SJCRH30 (cell line): ENCODE data around the gene PRR18. TPM values are rescaled to one million over a fixed set of nuclear protein-coding genes. Genes with fewer than 3 reads are reported as not detected.
A peak's percentile ranks its signal among the peaks of the same experiment; 100 is the strongest.

ENCODE experiments used
- DNase-seq, 2 experiments: peaks; one replicate each; pipeline ENCODE4 v3.0.0-alpha.2; 2015 to 2020
- H3K27ac ChIP-seq: fragments of 250-450 bp; sonication (Bioruptor Pico); 2 replicates; pipeline ENCODE4 v1.5.1; 2020; ENCODE audit warnings: mild to moderate bottlenecking, moderate library complexity
- H3K27me3 ChIP-seq: fragments of 250-450 bp; sonication (Bioruptor Pico); 2 replicates; pipeline ENCODE4 v1.5.1; 2020; ENCODE audit warnings: mild to moderate bottlenecking, moderate library complexity
- H3K36me3 ChIP-seq: fragments of 250-450 bp; sonication (Bioruptor Pico); 2 replicates; pipeline ENCODE4 v1.5.1; 2020; ENCODE audit warnings: mild to moderate bottlenecking, moderate library complexity
- H3K4me1 ChIP-seq: fragments of 250-450 bp; sonication (Bioruptor Pico); 2 replicates; pipeline ENCODE4 v1.5.1; 2020; ENCODE audit warnings: mild to moderate bottlenecking, moderate library complexity
- H3K4me3 ChIP-seq: fragments of 250-450 bp; sonication (Bioruptor Pico); 2 replicates; pipeline ENCODE4 v1.5.1; 2020; ENCODE audit warnings: mild to moderate bottlenecking, moderate library complexity
- H3K9me3 ChIP-seq: fragments of 250-450 bp; sonication (Bioruptor Pico); replicated peaks from 2 replicates; pipeline ENCODE4 v1.5.1; 2020; ENCODE audit warnings: mild to moderate bottlenecking, moderate library complexity
- total RNA-seq: library from RNA; depleted of rRNA; stranded (reverse); fragments of >200 nt; shearing (Covaris generic); gene quantifications from 2 replicates; pipeline ENCODE4 v1.2.3, GENCODE V29; 2014

PRR18 gene
- total RNA-seq, 1 experiment from 2014 or later = 0.47 TPM

- no peaks in the 10 kb centered on the region for H3K36me3 ChIP-seq
- H3K27ac ChIP-seq = no peak overlapping the region
- H3K27me3 ChIP-seq = 0 out of 2 replicates have a peak, but pooled peaks cover 4% of the 10 kb centered on the region
- no peak overlapping the region for H3K4me3 ChIP-seq
- no peak for DNase-seq
- no peaks in the 10 kb centered on the region for H3K4me1 ChIP-seq
- H3K9me3 ChIP-seq = no peaks in the 10 kb centered on the region
These were observed 27.1 kb downstream of the PRR18 start for GRCh38 chr6:166281104-166281503.

- no peaks in the 10 kb centered on the region for H3K9me3 ChIP-seq
- no peak overlapping the region for H3K4me3 ChIP-seq
- H3K36me3 ChIP-seq = no peaks in the 10 kb centered on the region
- H3K27ac ChIP-seq = no peak overlapping the region
- DNase-seq = no peak
- H3K27me3 ChIP-seq = no peaks in the 10 kb centered on the region
- no peaks in the 10 kb centered on the region for H3K4me1 ChIP-seq
These were observed 28.9 kb downstream of the PRR18 start for GRCh38 chr6:166279393-166279679.

GRCh38 chr6:166278579-166279392 is 29.4 kb downstream of the PRR18 start:
- Histone ChIP-seq H3K27me3 (no peaks in the 10 kb centered on the region), H3K36me3 (no peaks in the 10 kb centered on the region), H3K9me3 (no peaks in the 10 kb centered on the region), H3K27ac (no peak overlapping the region), H3K4me1 (no peaks in the 10 kb centered on the region), H3K4me3 (no peak overlapping the region)
- no peak for DNase-seq

GRCh38 chr6:166277892-166278578 is 30.2 kb downstream of the PRR18 start:
- Histone ChIP-seq H3K4me3 (no peak overlapping the region), H3K27me3 (no peaks in the 10 kb centered on the region), H3K27ac (no peak overlapping the region), H3K9me3 (no peaks in the 10 kb centered on the region), H3K4me1 (no peaks in the 10 kb centered on the region), H3K36me3 (no peaks in the 10 kb centered on the region)
- DNase-seq = no peak

DNA sequence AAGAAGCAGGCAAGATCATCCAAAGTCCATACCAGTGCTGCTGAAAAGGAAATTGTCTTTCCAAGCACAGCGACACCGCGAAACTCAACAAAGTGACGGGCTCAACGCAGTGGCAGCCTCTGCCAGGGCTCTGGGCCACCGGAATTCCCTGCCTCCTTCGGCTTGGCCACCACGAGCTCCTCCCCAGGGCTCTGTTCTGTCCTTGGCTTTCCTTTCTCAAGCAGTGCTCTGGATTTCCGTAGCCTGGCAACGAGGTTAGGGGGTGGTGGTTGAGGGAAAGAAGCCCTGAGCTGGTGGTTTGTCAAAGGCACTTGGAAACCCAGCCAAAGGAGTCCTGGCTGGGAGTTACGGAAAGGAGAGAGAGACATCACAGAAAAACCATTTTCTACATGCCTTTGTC is 31.2 kb downstream of the PRR18 start:
- Histone ChIP-seq H3K27ac (no peak overlapping the region), H3K36me3 (no peaks in the 10 kb centered on the region), H3K4me1 (no peaks in the 10 kb centered on the region), H3K9me3 (no peaks in the 10 kb centered on the region), H3K4me3 (no peak overlapping the region), H3K27me3 (no peaks in the 10 kb centered on the region)
- DNase-seq = no peak

DNA sequence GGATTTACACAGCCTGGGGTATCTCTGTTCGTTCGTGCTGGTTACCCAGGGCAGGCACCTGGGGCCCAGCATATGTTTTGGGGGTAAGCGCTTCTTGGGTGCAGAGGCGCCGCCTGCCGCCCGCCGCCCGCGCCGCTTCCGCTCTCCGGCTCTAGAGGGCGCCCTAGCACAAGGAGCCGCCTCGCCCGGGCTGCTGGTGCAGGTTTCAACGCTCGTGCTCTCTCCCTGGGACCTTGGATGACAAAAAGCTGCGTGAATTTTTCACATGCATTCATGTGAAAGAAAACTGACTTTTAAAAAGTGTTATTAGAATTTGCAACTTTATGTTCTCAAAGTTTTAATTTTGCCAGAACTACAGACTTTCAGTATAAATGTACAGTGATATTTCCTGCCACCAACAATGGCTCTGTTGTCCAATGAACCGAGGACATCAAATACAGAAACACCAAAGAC is 32.5 kb downstream of the PRR18 start:
- H3K36me3 ChIP-seq = no peaks in the 10 kb centered on the region
- H3K4me3 ChIP-seq = no peak overlapping the region
- no peaks in the 10 kb centered on the region; the same call in 1 of the 2 replicates for H3K27me3 ChIP-seq
- peak; percentile 53 to 74 for DNase-seq
- no peaks in the 10 kb centered on the region for H3K9me3 ChIP-seq
- H3K4me1 ChIP-seq = no peaks in the 10 kb centered on the region
- no peak overlapping the region for H3K27ac ChIP-seq

DNA sequence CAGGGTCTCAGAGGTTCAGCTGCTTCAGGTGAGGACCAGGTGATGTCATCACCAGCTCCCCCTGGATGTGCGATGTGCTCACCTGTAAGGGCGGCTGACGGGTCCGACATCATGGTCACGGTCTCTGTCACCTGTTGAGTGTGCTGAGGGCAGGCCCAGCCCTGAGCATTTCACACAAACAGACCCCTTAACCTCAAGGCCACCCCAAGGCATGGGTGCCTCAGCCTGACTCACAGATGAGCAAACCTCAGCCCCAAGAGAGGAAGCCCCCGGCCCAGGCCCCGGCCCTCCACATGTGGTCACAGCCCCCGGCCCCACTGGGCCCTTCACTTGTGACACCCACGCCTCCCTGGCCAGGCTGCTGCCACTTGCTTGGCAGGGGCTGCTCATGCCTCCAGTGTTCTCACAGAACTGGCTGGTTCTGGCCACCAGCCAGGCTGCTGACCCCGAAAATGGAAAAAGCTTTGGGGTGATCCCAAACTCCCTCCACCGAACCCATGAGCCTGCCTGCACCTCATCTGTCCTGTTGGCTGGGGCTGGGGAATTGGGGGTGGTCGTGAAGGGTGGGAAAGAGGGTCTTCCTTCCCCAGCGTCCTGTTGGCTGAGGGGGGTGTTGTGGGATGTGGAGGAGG is 33.3 kb downstream of the PRR18 start:
- no peak overlapping the region for H3K27ac ChIP-seq
- DNase-seq = no peak
- no peaks in the 10 kb centered on the region; the same call in 1 of the 2 replicates for H3K27me3 ChIP-seq
- no peaks in the 10 kb centered on the region for H3K9me3 ChIP-seq
- H3K4me1 ChIP-seq = no peaks in the 10 kb centered on the region
- no peaks in the 10 kb centered on the region for H3K36me3 ChIP-seq
- no peak overlapping the region for H3K4me3 ChIP-seq

- Histone ChIP-seq H3K4me1 (no peaks in the 10 kb centered on the region), H3K27me3 (peaks cover 4% of the 10 kb centered on the region; the same call in 1 of the 2 replicates), H3K27ac (no peak overlapping the region), H3K4me3 (no peak overlapping the region), H3K36me3 (no peaks in the 10 kb centered on the region), H3K9me3 (no peaks in the 10 kb centered on the region)
- no peak for DNase-seq
These were observed 34.0 kb downstream of the PRR18 start for GRCh38 chr6:166274163-166274562.

DNA sequence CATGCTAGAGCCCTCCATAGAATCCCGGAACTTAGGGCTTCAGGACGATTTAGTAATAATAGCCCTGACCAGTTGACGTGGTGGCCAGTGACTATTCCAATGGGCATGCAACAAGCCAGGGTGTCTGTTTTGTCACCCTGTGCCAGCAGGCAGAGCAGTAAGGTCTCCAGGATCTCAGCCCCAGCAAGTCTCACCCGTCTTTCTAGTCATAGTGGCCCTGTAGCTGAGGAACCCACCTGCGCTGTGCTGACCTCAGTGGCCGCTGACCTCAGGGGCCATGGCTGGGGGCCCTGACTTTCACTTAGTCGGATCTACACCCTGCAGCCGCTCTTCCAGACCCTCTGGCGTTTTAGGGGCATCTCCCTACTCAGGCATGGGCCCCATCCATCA is 36.8 kb downstream of the PRR18 start:
- DNase-seq = no peak

DNA sequence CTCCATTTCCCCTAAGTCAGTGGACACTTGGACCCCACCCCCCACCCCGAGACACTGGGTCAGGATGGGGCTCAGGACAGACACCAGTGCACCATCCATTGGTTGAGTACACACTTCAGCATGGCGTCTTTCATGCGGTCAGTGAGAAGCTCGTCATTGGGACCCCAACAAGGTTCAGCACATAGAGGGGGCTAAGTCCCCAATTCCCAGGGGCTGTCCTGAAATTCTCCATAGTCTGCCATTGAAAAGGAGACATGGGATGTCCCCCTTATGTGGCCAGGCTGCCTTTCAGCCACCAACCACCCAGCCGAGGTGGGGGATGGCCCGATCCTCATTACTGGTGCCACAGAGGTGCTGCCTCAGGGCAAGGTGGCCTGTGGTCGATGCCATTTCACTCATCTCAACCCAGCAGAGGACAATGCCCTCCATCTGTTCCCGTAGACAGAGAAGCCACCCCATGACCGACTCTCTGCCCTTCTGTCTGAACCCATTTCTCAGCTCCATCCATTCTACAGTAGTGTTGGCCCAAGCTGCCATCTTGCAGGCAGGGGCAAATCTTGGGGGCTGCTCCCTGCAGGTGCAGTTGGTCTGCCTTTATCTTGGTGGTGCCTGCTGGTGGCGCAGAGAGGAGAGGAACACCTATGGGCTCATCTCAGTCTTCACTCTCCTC is 37.4 kb downstream of the PRR18 start:
- DNase-seq = no peak
- Histone ChIP-seq H3K27ac (no peak overlapping the region), H3K4me1 (no peaks in the 10 kb centered on the region), H3K4me3 (no peak overlapping the region), H3K27me3 (peaks cover 22% of the 10 kb centered on the region), H3K36me3 (no peaks in the 10 kb centered on the region), H3K9me3 (no peaks in the 10 kb centered on the region)

More for the DNA sequence above, 36.8 kb downstream of the PRR18 start:
- peaks cover 22% of the 10 kb centered on the region for H3K27me3 ChIP-seq
- H3K9me3 ChIP-seq = no peaks in the 10 kb centered on the region
- H3K4me1 ChIP-seq = no peaks in the 10 kb centered on the region
- H3K27ac ChIP-seq = no peak overlapping the region
- H3K36me3 ChIP-seq = no peaks in the 10 kb centered on the region
- no peak overlapping the region for H3K4me3 ChIP-seq

- Histone ChIP-seq H3K27ac (no peak overlapping the region), H3K27me3 (peaks cover 22% of the 10 kb centered on the region), H3K36me3 (no peaks in the 10 kb centered on the region), H3K9me3 (no peaks in the 10 kb centered on the region), H3K4me3 (no peak overlapping the region), H3K4me1 (no peaks in the 10 kb centered on the region)
- no peak for DNase-seq
These were observed 38.7 kb downstream of the PRR18 start for GRCh38 chr6:166269301-166270039.

GRCh38 chr6:166268431-166268830 is 39.8 kb downstream of the PRR18 start:
- Histone ChIP-seq H3K4me1 (no peaks in the 10 kb centered on the region), H3K36me3 (no peaks in the 10 kb centered on the region), H3K27ac (no peak overlapping the region), H3K27me3 (peaks cover 22% of the 10 kb centered on the region), H3K4me3 (no peak overlapping the region), H3K9me3 (no peaks in the 10 kb centered on the region)
- no peak for DNase-seq

GRCh38 chr6:166267526-166267925 is 40.7 kb downstream of the PRR18 start:
- Histone ChIP-seq H3K9me3 (no peaks in the 10 kb centered on the region), H3K4me1 (no peaks in the 10 kb centered on the region), H3K27me3 (peaks cover 22% of the 10 kb centered on the region)

DNA sequence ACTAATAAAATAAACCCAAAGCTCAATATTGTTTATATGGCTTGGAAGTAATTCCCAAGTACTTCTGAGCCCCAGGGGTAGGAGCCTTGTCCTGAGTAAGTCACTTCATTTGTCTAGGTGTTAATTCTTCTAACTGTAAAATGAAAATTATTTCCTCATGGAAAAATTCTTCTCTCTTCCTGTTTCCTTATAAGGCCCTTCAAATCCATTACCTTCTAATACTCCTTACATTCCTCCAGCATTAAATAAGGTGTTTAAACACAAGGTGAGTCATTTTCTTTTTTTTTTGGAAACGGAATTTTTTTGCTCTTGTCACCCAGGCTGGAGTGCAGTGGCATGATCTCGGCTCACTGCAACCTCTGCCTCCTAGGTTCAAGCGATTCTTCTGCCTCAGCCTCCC is 41.9 kb downstream of the PRR18 start:
- H3K4me1 ChIP-seq = no peaks in the 10 kb centered on the region
- no peak for DNase-seq
- no peaks in the 10 kb centered on the region for H3K9me3 ChIP-seq
- H3K4me3 ChIP-seq = no peak overlapping the region
- H3K27me3 ChIP-seq = peaks cover 22% of the 10 kb centered on the region
- H3K36me3 ChIP-seq = no peaks in the 10 kb centered on the region
- H3K27ac ChIP-seq = no peak overlapping the region

More at GRCh38 chr6:166267526-166267925, 40.7 kb downstream of the PRR18 start:
- Histone ChIP-seq H3K27ac (no peak overlapping the region), H3K4me3 (no peak overlapping the region), H3K36me3 (no peaks in the 10 kb centered on the region)
- no peak for DNase-seq
